Lower leg skin (tissue), 3 donors: ENCODE results near the gene STX4.

ENCODE experiments used
- POLR2A ChIP-seq, 2 donors: fragments of 450-650 bp; IDR thresholded peaks; one replicate each; pipeline ENCODE4 v1.6.1; 2016 to 2017; ENCODE audit warnings: antibody characterized with exemption in 2 of 2, mild to moderate bottlenecking in 1 of 2, moderate library complexity in 1 of 2
- TF ChIP-seq, protein P1 (sequence below), 3 donors: fragments of 450-650 bp; IDR thresholded peaks; one replicate each; pipeline ENCODE4 v1.5.1; 2016; ENCODE audit warnings: antibody characterized with exemption in 3 of 3, mild to moderate bottlenecking in 3 of 3, moderate library complexity in 2 of 3

DNA sequence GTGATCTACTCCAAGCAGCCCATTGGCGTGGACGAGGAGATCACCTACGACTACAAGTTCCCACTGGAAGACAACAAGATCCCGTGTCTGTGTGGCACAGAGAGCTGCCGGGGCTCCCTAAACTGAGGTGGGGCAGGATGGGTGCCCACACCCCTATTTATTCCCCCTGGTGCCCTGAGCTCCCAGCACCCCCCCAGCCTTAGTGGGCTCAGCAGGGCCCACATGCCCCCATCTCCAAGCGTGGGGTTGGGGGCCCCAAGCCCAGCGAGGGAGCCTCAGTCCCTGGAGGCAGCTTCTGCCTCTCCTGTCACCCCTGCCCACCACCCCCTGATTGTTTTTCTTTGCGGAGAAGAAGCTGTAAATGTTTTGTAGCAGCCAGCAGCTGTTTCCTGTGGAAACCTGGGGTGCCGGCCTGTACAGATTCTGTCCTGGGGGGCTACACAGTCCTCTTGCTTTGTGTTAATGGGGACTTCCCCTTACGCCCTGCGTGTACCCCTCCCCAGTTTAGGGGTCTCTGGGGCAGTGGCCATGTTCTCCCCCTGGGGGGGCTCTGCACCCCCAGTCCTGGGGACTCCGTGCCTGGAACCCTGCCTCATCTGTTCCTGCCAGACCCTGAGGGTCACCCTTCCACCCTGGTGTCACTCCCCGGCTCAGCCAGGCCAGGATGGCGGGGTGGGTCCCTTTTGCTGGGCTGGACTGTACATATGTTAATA, 49.3 kb upstream of the STX4 start:
- TF ChIP-seq, protein P1, sequence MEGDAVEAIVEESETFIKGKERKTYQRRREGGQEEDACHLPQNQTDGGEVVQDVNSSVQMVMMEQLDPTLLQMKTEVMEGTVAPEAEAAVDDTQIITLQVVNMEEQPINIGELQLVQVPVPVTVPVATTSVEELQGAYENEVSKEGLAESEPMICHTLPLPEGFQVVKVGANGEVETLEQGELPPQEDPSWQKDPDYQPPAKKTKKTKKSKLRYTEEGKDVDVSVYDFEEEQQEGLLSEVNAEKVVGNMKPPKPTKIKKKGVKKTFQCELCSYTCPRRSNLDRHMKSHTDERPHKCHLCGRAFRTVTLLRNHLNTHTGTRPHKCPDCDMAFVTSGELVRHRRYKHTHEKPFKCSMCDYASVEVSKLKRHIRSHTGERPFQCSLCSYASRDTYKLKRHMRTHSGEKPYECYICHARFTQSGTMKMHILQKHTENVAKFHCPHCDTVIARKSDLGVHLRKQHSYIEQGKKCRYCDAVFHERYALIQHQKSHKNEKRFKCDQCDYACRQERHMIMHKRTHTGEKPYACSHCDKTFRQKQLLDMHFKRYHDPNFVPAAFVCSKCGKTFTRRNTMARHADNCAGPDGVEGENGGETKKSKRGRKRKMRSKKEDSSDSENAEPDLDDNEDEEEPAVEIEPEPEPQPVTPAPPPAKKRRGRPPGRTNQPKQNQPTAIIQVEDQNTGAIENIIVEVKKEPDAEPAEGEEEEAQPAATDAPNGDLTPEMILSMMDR (IDR thresholded peaks at IDR 0.05) = no peak
- no peak for TF ChIP-seq POLR2A (IDR thresholded peaks at IDR 0.05)
